ENCODE measurements around the gene NCKAP5. TPM values are rescaled to one million over a fixed set of nuclear protein-coding genes. Genes with fewer than 3 reads are reported as not detected.
A peak's percentile ranks its signal among the peaks of the same experiment; 100 is the strongest.

The NCKAP5 gene
- total and polyA plus RNA-seq, 2 of the 13 experiments (the other 11 are each of a cell fraction or from before 2014, with no cell fraction given) = 0.01 TPM; not detected in 1

- in situ Hi-C loops (cut with HindIII; ENCODE audit: extremely low pct_ligation_motif_present, low pct_unique_long_range_greater_than_20kb) (no loop called here), intact Hi-C loops (cut with micrococcal nuclease; ENCODE audit: unreplicated experiment) (no loop called here)
- no peak overlapping the region for H3K27ac ChIP-seq (ENCODE audit: extremely low read length, insufficient read depth, low read length)
- H3K36me3 ChIP-seq (replicated peaks in 1 of 2; ENCODE audit: control insufficient read depth in 1 of 2, insufficient read depth in 2 of 2, low read length in 2 of 2) = no peaks in the 10 kb centered on the region
- POLR2A ChIA-PET = no interaction called here
- ATAC-seq = no peak
- TF ChIP-seq MTA3 (CRISPR knock-in tag; IDR thresholded peaks at IDR 0.05) (no peak), SATB2 (CRISPR knock-in tag; IDR thresholded peaks at IDR 0.05) (no peak), GATA4 (IDR thresholded peaks at IDR 0.05; ENCODE audit: borderline replicate concordance, low read depth) (no peak), THYN1 (CRISPR knock-in tag; IDR thresholded peaks at IDR 0.05; ENCODE audit: borderline replicate concordance, low read depth) (no peak), ZNF235 (CRISPR knock-in tag; IDR thresholded peaks at IDR 0.05; ENCODE audit: borderline replicate concordance) (no peak), ZNF598 (CRISPR knock-in tag; IDR thresholded peaks at IDR 0.05; ENCODE audit: borderline replicate concordance) (no peak), ATF3 (CRISPR knock-in tag; IDR thresholded peaks at IDR 0.05) (no peak), ZNF616 (CRISPR knock-in tag; IDR thresholded peaks at IDR 0.05; ENCODE audit: low read depth) (no peak)
- no TSS peak for BruUV-seq (replicated peaks)
- no peak overlapping the region for H2AFZ ChIP-seq (ENCODE audit: low read length)
- CTCF ChIA-PET (ENCODE audit: low intra/inter-chr PET ratio, low total read pairs) = no interaction called here
- no peak overlapping the region for H3K4me2 ChIP-seq (ENCODE audit: low read depth, low read length)
- no peak overlapping the region for H3K9ac ChIP-seq (ENCODE audit: insufficient read depth, low read depth, low read length)
- DNase-seq (ENCODE audit: low spot score) = no peak
- no peaks in the 10 kb centered on the region for H3K4me1 ChIP-seq (ENCODE audit: insufficient read depth, low read length)
- no peak overlapping the region for H3K4me3 ChIP-seq (replicated peaks in 1 of 3; ENCODE audit: insufficient read depth in 1 of 3, low read depth in 2 of 3, low read length in 3 of 3)
- peaks cover 49% of the 10 kb centered on the region for H3K9me3 ChIP-seq (ENCODE audit: low read length)
- H3K79me2 ChIP-seq (ENCODE audit: insufficient read depth, low read length) = no peaks in the 10 kb centered on the region
- 45% methylated on average over 5 of the region's 5 CpGs for WGBS (ENCODE audit: low lambda C conversion rate)
- H4K20me1 ChIP-seq (ENCODE audit: insufficient read depth, low read length) = no peaks in the 10 kb centered on the region
- no peak for FAIRE-seq
- H3K27me3 ChIP-seq (ENCODE audit: control insufficient read depth in 1 of 2, insufficient read depth in 2 of 2, low read length in 2 of 2) = no peaks in the 10 kb centered on the region
These were observed 815.6 kb downstream of the NCKAP5 start for GRCh38 chr2:132752421-132753206.

GRCh38 chr2:132751836-132752235 lies 816.4 kb downstream of the NCKAP5 start:
- POLR2A ChIA-PET = no interaction called here
- no peaks in the 10 kb centered on the region for H3K4me1 ChIP-seq (ENCODE audit: insufficient read depth, low read length)
- no TSS peak for BruUV-seq (replicated peaks)
- no peaks in the 10 kb centered on the region for H3K79me2 ChIP-seq (ENCODE audit: insufficient read depth, low read length)
- ATAC-seq = no peak
- no peak overlapping the region for H3K4me2 ChIP-seq (ENCODE audit: low read depth, low read length)
- no peak overlapping the region for H2AFZ ChIP-seq (ENCODE audit: low read length)
- DNase-seq (ENCODE audit: low spot score) = no peak
- CTCF ChIA-PET (ENCODE audit: low intra/inter-chr PET ratio, low total read pairs) = no interaction called here
- H3K27ac ChIP-seq (ENCODE audit: extremely low read length, insufficient read depth, low read length) = no peak overlapping the region
- in situ Hi-C loops (cut with HindIII; ENCODE audit: extremely low pct_ligation_motif_present, low pct_unique_long_range_greater_than_20kb) (no loop called here), intact Hi-C loops (cut with micrococcal nuclease; ENCODE audit: unreplicated experiment) (no loop called here)
- H3K27me3 ChIP-seq (ENCODE audit: control insufficient read depth in 1 of 2, insufficient read depth in 2 of 2, low read length in 2 of 2) = no peaks in the 10 kb centered on the region
- no peak overlapping the region for H3K4me3 ChIP-seq (replicated peaks in 1 of 3; ENCODE audit: insufficient read depth in 1 of 3, low read depth in 2 of 3, low read length in 3 of 3)
- H3K36me3 ChIP-seq (replicated peaks in 1 of 2; ENCODE audit: control insufficient read depth in 1 of 2, insufficient read depth in 2 of 2, low read length in 2 of 2) = no peaks in the 10 kb centered on the region
- H3K9ac ChIP-seq (ENCODE audit: insufficient read depth, low read depth, low read length) = no peak overlapping the region
- H3K9me3 ChIP-seq (ENCODE audit: low read length) = peaks cover 49% of the 10 kb centered on the region
- TF ChIP-seq MAFF (IDR thresholded peaks at IDR 0.05; ENCODE audit: low read depth, low read length) (peak; percentile 98), MAFK (conservative IDR thresholded peaks at IDR 0.05 in 1 of 2, IDR thresholded peaks at IDR 0.05 in 1 of 2; ENCODE audit: low read length in 2 of 2) (peak; percentile 93 to 97), SMYD3 (CRISPR knock-in tag; IDR thresholded peaks at IDR 0.05) (no peak)
- FAIRE-seq = no peak
- no peaks in the 10 kb centered on the region for H4K20me1 ChIP-seq (ENCODE audit: insufficient read depth, low read length)

All from HepG2 (cell line).